ENCODE measurements around the gene SLC39A12. TPM values are rescaled to one million over a fixed set of nuclear protein-coding genes. Genes with fewer than 3 reads are reported as not detected.
A peak's percentile ranks its signal among the peaks of the same experiment; 100 is the strongest.

Gene SLC39A12
- total and polyA plus RNA-seq, 10 of the 15 experiments (the other 5 are each of a cell fraction or from before 2014, with no cell fraction given): 0.47 to 1.5 (median 0.68) TPM; not detected in 1

- peak; percentile 27 for TF ChIP-seq BCL3 (IDR thresholded peaks at IDR 0.05; ENCODE audit: borderline replicate concordance, insufficient read depth, low read depth, low read length, poor library complexity, severe bottlenecking)
- 0 out of 2 replicates have a peak, but pooled peaks have one; percentile 30 for TF ChIP-seq SPI1 (IDR thresholded peaks at IDR 0.05; ENCODE audit: borderline replicate concordance, insufficient read depth, low read depth, low read length)
- TF ChIP-seq EED (IDR thresholded peaks at IDR 0.05; ENCODE audit: low read depth): peak; percentile 88
- peak; percentile 80; the same call in 1 of the 2 replicates for TF ChIP-seq ZBED1 (IDR thresholded peaks at IDR 0.05; ENCODE audit: borderline replicate concordance)
- peak; percentile 64; the same call in 1 of the 2 replicates for TF ChIP-seq ZNF384 (IDR thresholded peaks at IDR 0.05; ENCODE audit: borderline replicate concordance, low read depth, low read length)
- TF ChIP-seq IKZF2 (IDR thresholded peaks at IDR 0.05): peak; percentile 93 to 94
- TF ChIP-seq ZNF592 (IDR thresholded peaks at IDR 0.05): no peak
- no peak for TF ChIP-seq HCFC1 (IDR thresholded peaks at IDR 0.05; ENCODE audit: low read length)
- peak; percentile 79; the same call in 1 of the 2 replicates for TF ChIP-seq MTA3 (IDR thresholded peaks at IDR 0.05; ENCODE audit: borderline replicate concordance, low read length)
- no peak for TF ChIP-seq CTCF (IDR thresholded peaks at IDR 0.05 in 2 of 3, conservative IDR thresholded peaks at IDR 0.05 in 1 of 3; ENCODE audit: control insufficient read depth in 2 of 3, extremely low read depth in 1 of 3, insufficient read depth in 1 of 3, low read depth in 3 of 3, low read length in 3 of 3)
- TF ChIP-seq CBX5 (IDR thresholded peaks at IDR 0.05; ENCODE audit: low read depth): no peak
- TF ChIP-seq ATF2 (IDR thresholded peaks at IDR 0.05; ENCODE audit: low read length): peak; percentile 79
- TF ChIP-seq TCF3 (IDR thresholded peaks at IDR 0.05; ENCODE audit: borderline replicate concordance, insufficient read depth, low read depth, low read length): 0 out of 2 replicates have a peak, but pooled peaks have one; percentile 24
- peak; percentile 82 to 85; a peak in 3 of 4 replicates for TF ChIP-seq EP300 (IDR thresholded peaks at IDR 0.05; ENCODE audit: borderline replicate concordance in 1 of 2, control insufficient read depth in 1 of 2, low read depth in 2 of 2, low read length in 2 of 2)
- TF ChIP-seq MYB (IDR thresholded peaks at IDR 0.05; ENCODE audit: borderline replicate concordance, low read depth, low read length): peak; percentile 74; the same call in 1 of the 2 replicates
- no peak for TF ChIP-seq PML (IDR thresholded peaks at IDR 0.05; ENCODE audit: low read length)
- no peak for TF ChIP-seq SREBF2 (IDR thresholded peaks at IDR 0.05; ENCODE audit: low read length)
- no peak for TF ChIP-seq CEBPB (IDR thresholded peaks at IDR 0.05; ENCODE audit: borderline replicate concordance in 1 of 2, low read depth in 2 of 2, low read length in 2 of 2)
- no peak for TF ChIP-seq FOXK2 (IDR thresholded peaks at IDR 0.05)
These were observed 38.4 kb downstream of the SLC39A12 start (continued) for GRCh38 chr10:17989908-17990767.
